ENCODE results near the gene TAL2.

The TAL2 gene

GRCh38 chr9:105710638-105711037, 48.4 kb downstream of the TAL2 start:
- no peak for DNase-seq (ENCODE audit: low spot score)

- no peak for DNase-seq (ENCODE audit: low spot score)
Observed at GRCh38 chr9:105711867-105712266, 49.6 kb downstream of the TAL2 start.

- DNase-seq (ENCODE audit: low spot score): no peak
Observed at GRCh38 chr9:105712297-105712696, 50.0 kb downstream of the TAL2 start.

Measured in kidney capillary endothelial cell (primary cell).